ENCODE results near the gene RNF186. TPM values are rescaled to one million over a fixed set of nuclear protein-coding genes. Genes with fewer than 3 reads are reported as not detected.
"Not testable (repeated sequence)": the region's sequence is repeated elsewhere in the genome, so short reads cannot be mapped to it uniquely, and the experiment has no call there.

RNF186 gene
- total RNA-seq, 1 donor from 2014 or later: not detected

DNA sequence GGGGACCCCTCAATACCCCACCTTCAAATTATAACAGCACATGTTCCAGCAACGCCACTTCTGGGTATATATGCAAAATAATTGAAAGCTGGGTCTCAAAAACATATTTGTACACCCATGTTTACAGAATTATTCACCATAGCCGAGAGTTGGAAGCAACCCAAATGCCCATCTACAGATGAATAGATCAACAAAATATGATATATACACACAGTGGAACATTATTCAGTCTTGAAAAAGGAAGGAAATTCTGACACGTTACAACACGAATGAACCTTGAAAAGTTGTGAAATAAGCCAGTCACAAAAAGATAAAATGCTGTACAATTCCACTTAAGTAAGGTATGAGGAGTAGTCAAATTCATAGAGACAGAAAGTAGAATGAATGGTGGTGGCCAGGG lies 20.5 kb downstream of the RNF186 start:
- no peaks in the 10 kb centered on the region for H3K36me3 ChIP-seq (ENCODE audit: control insufficient read depth, insufficient read depth, low read length)
- TF ChIP-seq, protein P1, sequence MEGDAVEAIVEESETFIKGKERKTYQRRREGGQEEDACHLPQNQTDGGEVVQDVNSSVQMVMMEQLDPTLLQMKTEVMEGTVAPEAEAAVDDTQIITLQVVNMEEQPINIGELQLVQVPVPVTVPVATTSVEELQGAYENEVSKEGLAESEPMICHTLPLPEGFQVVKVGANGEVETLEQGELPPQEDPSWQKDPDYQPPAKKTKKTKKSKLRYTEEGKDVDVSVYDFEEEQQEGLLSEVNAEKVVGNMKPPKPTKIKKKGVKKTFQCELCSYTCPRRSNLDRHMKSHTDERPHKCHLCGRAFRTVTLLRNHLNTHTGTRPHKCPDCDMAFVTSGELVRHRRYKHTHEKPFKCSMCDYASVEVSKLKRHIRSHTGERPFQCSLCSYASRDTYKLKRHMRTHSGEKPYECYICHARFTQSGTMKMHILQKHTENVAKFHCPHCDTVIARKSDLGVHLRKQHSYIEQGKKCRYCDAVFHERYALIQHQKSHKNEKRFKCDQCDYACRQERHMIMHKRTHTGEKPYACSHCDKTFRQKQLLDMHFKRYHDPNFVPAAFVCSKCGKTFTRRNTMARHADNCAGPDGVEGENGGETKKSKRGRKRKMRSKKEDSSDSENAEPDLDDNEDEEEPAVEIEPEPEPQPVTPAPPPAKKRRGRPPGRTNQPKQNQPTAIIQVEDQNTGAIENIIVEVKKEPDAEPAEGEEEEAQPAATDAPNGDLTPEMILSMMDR (IDR thresholded peaks at IDR 0.05; ENCODE audit: insufficient read depth, low read length, poor library complexity, severe bottlenecking): no peak
- DNase-seq (ENCODE audit: low read depth): no peak
- no peak overlapping the region for H3K4me3 ChIP-seq (ENCODE audit: low read depth, low read length)
- no peaks in the 10 kb centered on the region for H3K27me3 ChIP-seq (ENCODE audit: control insufficient read depth, insufficient read depth, low read length)

DNA sequence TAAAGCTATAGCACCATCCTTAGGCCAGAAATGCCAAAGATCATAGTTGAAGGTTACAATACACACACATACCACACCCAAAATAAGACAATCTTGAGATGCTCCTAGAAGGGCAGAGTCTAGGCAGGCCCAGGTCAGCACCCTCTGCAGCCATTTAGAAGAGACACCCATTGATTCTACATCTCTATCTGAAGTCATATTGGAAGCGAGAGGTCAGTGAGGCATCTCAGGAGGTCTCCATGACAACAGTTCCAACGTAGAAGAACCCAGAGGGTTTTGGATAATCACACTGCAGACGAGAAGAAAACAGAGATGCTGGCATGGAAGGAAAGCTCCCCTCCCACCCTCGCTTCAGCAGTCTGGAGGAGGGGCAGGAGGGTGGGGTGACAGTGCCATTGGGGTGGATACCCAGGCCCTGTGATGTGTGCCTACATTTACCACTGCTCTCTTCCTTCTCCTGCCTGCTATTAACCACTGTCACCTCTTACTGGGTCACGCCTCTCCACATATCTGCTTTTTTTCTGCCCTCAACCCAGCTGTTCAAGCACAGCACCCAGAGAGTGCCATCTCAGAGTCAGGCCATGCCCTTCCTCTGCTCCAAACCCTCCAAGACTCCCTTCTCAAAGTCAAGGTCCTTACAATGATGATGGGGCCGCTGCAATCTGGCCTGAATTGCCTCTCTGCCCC lies 21.6 kb downstream of the RNF186 start:
- Histone ChIP-seq H3K36me3 (ENCODE audit: control insufficient read depth, insufficient read depth, low read length) (no peaks in the 10 kb centered on the region), H3K4me3 (ENCODE audit: low read depth, low read length) (no peak overlapping the region), H3K27me3 (ENCODE audit: control insufficient read depth, insufficient read depth, low read length) (no peaks in the 10 kb centered on the region)
- TF ChIP-seq, protein P1 (IDR thresholded peaks at IDR 0.05; ENCODE audit: insufficient read depth, low read length, poor library complexity, severe bottlenecking): no peak
- no peak for DNase-seq (ENCODE audit: low read depth)

DNA sequence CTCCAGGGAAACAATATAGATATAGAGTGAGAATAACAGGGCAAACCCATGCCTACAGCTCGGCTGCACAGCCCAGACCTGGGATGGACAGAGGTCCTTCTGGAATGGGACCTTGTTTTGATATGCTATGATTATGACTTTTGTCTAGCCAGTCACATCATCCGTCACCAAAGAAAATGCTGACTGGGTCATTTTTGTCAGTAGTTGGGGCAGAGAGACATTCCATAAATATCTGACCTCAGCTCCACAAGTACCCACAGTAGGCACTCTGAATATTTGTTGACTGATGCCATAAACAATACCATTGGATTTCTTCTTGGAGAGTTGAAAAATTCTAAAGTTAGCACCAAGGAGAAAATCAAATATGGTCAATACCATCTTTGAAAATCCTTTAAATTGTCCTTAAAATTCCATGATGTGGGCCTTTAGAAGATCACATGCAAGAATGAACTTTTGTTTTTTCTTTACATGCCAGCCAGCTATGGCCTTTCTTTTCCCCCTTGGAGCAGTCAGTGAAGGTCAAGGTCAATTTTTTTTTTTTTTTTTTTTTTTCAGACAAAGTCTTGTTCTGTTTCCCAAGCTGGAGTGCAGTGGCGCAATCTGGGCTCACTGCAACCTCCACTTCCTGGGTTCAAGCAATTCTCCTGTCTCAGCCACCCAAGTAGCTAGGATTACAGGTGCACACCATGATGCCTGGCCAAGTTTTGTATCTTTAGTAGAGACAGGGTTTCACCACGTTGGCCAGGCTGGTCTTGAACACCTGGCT lies 22.7 kb downstream of the RNF186 start:
- no peak overlapping the region for H3K4me3 ChIP-seq (ENCODE audit: low read depth, low read length)
- H3K36me3 ChIP-seq (ENCODE audit: control insufficient read depth, insufficient read depth, low read length): no peaks in the 10 kb centered on the region
- TF ChIP-seq, protein P1 (IDR thresholded peaks at IDR 0.05; ENCODE audit: insufficient read depth, low read length, poor library complexity, severe bottlenecking): no peak
- DNase-seq (ENCODE audit: low read depth): no peak
- H3K27me3 ChIP-seq (ENCODE audit: control insufficient read depth, insufficient read depth, low read length): no peaks in the 10 kb centered on the region

DNA sequence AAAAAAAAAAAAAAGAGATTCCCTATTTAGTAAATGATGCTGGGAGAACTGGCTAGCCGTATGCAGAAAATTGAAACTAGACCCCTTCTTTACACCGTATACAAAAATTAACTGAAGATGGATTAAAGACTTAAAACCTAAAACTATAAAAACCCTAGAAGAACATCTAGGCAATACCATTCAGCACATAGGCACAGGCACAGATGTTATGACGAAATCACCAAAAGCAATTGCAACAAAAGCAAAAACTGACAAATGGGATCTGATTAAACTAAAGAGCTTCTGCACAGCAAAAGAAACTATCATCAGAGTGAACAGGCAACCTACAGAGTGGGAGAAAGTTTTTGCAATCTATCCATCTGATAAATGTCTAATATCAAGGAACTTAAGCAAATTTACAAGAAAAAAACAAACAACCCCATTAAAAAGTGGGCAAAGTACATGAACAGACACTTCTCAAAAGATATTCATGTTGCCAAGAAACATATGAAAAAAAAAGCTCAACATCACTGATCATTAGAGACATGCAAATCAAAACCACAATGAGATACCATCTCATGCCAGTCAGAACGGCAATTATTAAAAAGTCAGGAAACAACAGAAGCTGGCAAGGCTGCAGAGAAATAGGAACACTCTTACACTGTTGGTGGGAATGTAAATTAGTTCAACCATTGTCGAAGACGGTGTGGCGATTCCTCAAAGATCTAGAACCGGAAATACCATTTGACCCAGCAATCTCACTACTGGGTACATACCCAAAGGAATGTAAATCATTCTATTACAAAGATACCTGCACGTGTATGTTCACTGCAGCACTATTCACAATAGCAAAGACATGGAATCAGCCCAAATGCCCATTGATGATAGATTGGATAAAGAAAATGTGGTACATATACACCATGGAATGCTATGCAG lies 24.8 kb downstream of the RNF186 start:
- DNase-seq (ENCODE audit: low read depth); H3K27me3 ChIP-seq (ENCODE audit: control insufficient read depth, insufficient read depth, low read length); H3K4me3 ChIP-seq (ENCODE audit: low read depth, low read length); H3K36me3 ChIP-seq (ENCODE audit: control insufficient read depth, insufficient read depth, low read length): not testable (repeated sequence)

DNA sequence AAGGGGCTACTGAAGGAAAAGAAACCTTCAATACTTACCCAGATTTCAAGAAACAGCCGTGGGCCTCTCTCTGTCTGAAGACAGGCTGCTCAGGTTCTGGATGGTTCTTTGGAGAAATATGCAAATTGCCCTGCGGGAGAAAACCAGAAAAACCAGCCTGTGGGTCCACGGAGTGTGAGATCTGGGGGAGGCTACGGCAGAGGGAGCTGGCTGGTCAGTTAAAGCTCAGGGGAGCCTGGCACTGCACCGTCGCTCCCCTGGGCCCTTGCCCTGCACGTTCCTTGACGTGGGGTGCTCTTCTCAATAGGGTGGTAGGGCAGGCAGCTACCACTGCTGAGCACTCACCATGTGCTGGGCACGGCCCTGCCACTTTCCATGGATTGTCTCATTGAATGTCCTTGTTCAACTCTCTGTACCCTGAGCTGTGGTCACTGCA lies 28.1 kb downstream of the RNF186 start:
- DNase-seq (ENCODE audit: low read depth): no peak
- TF ChIP-seq, protein P1 (IDR thresholded peaks at IDR 0.05; ENCODE audit: insufficient read depth, low read length, poor library complexity, severe bottlenecking): no peak
- no peaks in the 10 kb centered on the region for H3K36me3 ChIP-seq (ENCODE audit: control insufficient read depth, insufficient read depth, low read length)
- no peaks in the 10 kb centered on the region for H3K27me3 ChIP-seq (ENCODE audit: control insufficient read depth, insufficient read depth, low read length)
- H3K4me3 ChIP-seq (ENCODE audit: low read depth, low read length): no peak overlapping the region

DNA sequence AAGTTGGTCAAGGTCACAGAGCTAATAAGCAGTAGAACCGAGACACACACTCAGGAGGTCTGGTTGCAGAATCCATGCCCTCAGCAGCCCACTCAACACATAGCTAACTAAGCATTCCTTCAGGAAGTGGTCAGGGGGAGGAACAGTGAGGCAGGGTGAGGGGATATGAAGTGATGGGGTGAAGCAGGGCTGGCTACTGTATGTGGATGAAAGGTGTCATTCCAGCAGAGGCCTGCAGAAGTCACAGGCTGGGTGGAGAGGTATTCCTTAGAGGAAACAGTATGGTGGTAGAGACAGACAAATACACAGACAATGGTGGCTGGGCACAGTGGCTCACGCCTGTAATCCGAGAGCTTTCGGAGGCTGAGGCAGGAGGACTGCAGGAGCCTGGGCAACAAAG lies 29.4 kb downstream of the RNF186 start:
- Histone ChIP-seq H3K4me3 (ENCODE audit: low read depth, low read length) (no peak overlapping the region), H3K36me3 (ENCODE audit: control insufficient read depth, insufficient read depth, low read length) (no peaks in the 10 kb centered on the region), H3K27me3 (ENCODE audit: control insufficient read depth, insufficient read depth, low read length) (no peaks in the 10 kb centered on the region)
- DNase-seq (ENCODE audit: low read depth): no peak
- TF ChIP-seq, protein P1 (IDR thresholded peaks at IDR 0.05; ENCODE audit: insufficient read depth, low read length, poor library complexity, severe bottlenecking): no peak

Data from kidney epithelial cell (primary cell).